ENCODE measurements around the gene D2HGDH.
"Not testable (repeated sequence)": the region's sequence is repeated elsewhere in the genome, so short reads cannot be mapped to it uniquely, and the experiment has no call there.

The D2HGDH gene

GRCh38 chr2:241808051-241808720 lies 73.8 kb downstream of the D2HGDH start:
- no peak for DNase-seq (ENCODE audit: low read depth)

DNA sequence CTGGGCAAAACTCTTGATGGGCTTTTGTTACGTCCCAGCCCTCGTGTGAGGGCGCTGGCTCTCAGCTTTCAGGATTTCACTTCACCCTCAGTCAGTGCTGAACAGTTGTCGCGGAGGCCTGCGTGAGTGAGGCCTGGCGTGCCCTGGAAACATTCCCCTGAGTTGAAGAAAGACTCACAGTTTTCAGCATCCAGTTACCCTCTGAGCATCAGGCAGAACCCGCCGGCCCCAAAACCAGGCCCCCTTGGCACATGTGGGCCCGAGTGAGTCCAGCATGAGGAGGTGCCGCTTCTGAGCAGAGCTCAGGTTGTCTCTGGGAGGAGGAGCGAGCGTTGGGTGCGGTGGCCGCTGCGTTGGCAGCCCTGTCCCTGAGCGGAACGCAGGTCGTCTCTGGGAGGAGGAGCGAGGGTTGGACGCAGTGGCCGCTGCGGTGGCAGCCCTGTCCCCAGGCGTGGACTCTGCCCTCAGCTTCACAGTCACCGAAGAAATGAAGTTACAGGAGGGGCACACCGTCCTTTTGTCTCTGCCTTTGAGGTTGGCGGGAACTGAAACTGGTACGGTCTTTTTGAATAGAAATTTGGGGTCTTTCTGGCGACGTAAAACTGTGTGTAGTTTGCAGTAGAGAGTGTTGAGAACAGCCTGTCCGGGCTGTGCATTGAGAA lies 74.4 kb downstream of the D2HGDH start, which contains the start of gene NEU4:
NEU4 (plus strand) TSS at position 473 of the 662 bp plus-strand sequence. CDS start 5,292 bp downstream, outside the sequence.
- no peak for DNase-seq (ENCODE audit: low read depth)

DNA sequence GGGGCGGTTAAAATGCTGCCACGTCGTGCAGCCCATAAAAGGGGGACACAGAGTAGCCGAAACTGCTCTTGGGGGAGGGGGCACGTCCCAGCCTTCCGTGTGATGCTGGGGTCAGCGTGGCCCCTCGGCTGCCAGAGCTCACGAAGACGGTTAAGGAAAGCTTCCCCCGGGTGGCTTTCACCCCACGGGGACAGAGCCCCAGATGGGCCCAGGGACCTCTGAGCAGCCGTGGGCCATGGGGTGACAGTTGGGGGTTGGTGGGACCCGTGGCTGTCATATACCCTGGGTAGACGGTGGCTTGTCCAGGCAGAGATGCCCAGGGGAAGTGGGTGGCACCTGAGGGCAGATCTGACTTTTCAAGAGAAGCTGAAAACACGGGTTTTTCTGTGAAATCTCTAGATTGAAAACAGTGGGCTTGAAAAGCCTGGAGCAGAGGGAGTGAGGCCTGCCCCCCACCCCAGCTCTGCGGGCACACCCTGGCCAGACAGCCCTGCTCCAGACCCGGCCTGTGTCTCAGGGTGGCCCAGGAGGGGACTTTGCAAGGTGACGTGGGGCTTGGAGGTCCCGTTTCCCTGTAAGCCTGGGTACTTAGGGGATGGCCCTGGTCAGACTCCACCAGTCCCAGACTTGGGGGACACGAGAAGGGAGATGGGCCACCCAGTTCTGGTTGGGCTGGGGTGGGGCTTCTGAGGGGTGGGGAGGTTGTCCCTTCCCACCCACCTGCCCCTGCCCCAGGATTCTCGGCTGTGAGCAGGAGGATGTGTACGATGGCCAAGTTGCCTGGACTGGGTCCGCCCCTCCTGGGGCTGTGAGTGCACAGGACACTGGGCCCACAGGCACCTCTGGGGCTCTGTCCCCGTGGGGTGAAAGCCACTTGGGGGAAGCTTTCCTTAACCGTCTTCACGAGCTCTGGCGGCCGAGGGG lies 75.2 kb downstream of the D2HGDH start:
- DNase-seq (ENCODE audit: low read depth) = no peak

GRCh38 chr2:241810307-241811200 lies 76.1 kb downstream of the D2HGDH start:
- DNase-seq (ENCODE audit: low read depth) = no peak

DNA sequence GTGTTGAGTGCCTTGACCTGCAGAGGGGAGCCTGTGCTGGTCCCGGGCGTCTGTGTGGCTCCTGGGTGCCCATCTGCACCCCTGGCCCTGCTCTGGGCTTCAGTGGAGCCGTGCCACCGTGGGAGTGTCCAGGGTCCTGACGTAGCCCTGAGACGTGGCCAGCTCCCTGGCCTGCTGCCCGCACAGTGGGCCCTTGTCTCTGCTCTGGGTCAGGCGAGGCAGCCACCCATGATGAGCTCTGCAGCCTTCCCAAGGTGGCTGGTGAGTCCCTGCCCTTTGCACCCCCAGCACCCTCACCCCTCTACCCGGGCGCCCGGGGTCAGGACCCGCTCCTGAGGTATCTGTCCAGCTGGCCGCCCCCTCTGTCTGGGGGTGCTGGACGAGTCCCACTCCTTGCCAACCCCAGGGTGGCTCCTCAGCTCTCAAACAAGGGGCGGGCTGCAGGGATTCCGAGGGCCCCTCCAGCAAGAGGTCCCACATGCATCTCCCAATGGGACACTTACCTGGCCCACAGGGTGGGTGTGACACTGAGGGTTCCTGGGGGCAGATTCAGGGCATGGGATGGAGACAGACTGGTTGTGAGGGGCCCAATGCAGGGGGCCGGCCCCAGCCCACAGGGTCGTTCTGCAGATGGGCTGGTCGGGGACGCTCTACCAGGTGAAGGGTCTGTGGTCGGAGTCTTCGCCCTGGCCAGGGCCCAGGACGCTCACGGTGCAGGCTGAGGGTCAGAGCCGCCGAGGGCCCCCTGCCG lies 76.9 kb downstream of the D2HGDH start:
- no peak for DNase-seq (ENCODE audit: low read depth)

DNA sequence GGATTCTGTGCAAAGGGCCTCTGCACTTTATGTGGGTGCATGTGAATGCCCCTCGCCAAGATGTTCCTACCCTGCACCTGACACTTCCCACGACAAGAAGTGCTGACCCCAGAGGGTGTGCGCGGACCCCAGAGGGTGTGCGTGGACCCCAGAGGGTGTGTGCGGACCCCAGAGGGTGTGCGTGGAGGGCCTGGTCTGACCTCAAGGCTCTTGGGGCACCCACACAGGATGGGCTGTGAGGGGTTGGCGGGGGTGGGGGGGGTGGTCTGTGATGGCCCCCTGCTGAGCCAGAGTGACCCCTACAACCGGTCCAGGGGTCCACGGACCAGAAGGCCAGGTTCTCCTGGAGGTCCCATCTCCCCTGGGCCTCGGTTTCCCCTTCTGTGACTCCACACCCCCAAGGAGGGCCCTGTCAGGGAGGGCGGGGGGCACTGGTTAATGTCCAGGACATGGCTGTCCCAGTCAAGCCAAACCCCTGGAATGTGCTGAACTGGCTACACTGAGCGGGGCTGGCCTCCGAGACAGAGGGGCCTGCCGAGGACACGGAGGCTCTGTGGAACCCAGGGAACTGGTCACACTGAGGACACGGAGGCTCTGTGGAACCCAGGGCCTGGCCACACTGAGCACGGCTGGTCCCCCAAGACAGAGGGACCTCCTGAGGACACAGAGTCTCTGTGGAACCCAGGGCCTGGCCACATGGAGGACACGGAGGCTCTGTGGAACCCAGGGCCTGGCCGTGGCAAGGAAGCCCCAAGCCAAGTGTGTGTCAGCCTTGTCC lies 77.7 kb downstream of the D2HGDH start:
- DNase-seq (ENCODE audit: low read depth) = no peak

DNA sequence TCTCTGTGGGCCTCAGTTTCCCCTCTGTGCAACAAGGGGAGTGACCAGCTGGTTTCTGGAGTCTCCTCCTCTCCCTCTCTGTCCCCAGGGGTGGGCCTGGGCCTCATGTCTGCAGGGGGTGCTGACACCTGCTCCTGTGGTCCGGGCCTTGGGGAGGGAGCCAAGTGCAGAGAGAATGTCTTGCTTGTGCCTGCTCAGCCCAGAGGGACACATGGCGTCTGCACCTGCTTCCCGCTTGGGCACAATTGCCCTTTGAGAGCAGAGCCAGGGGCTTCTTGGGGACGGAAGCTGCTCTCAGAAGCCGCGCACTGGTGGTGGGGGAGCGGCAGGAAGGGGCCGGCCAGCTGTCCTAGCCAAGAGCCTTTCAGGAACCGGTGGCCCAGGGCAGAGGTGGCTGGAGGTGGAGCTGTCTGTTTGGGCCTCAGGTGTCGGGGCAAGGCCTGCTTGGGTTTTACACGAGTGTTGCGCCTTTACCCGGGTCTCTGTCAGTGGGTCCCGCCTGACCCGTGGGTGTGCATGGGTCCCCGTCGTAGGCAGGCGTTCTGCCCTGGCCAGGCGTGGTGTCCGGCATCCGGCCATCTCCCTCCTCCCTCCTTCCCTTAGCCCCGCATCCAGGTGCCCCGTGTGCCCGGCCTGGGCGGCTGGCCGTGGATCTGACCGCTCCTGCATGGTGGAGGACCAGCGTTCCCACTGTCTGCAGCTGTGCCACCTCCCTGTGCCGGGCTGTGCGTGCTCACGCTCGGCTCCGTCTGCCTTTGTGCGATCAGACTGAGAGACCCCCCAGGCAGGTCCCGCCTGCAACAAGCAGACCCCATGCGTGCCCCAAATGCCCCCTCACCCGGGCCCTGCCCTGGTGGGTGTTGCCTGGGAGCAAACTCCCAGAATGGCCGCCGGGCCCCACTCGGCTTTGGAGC lies 78.6 kb downstream of the D2HGDH start:
- DNase-seq (ENCODE audit: low read depth) = no peak

DNA sequence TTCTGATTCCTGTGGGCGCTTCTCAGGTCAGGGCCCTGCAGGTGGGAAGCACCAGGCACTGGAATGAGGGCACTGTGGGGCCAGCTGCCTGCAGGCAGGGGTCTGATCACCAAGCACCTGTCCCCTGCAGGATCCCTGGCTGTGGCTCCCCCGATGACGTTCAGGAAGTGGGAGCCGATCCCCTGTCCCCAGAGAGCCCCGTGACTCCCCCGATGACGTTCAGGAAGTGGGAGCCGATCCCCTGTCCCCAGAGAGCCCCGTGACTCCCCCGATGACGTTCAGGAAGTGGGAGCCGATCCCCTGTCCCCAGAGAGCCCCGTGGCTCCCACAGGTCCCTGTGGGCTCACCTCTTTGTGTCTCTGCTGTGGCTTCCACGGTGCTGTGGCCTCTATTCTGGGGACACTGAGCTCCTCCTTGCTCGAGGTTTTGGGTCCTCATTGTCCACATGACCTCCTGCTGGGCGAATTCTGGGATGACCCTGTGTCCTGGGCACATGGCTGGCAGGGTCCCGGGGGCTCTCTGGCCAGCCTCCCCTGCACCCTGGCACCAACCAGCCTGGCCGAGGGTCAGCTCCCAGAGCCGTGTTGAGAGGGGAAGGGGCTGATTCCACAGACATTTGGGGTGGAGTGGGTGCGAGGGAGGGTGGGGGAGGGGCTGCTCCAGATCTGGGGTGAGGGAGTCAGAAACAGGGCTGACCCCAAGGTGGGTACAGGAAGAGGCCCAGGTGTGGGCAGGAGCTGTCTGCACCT lies 79.4 kb downstream of the D2HGDH start:
- no peak for DNase-seq (ENCODE audit: low read depth)

DNA sequence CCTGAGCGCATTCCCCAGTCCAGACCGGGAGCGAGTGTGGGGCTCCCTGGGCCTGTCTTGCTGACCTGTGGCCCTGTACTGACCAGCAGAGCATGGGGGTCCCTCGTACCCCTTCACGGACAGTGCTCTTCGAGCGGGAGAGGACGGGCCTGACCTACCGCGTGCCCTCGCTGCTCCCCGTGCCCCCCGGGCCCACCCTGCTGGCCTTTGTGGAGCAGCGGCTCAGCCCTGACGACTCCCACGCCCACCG lies 79.9 kb downstream of the D2HGDH start:
- no peak for DNase-seq (ENCODE audit: low read depth)

DNA sequence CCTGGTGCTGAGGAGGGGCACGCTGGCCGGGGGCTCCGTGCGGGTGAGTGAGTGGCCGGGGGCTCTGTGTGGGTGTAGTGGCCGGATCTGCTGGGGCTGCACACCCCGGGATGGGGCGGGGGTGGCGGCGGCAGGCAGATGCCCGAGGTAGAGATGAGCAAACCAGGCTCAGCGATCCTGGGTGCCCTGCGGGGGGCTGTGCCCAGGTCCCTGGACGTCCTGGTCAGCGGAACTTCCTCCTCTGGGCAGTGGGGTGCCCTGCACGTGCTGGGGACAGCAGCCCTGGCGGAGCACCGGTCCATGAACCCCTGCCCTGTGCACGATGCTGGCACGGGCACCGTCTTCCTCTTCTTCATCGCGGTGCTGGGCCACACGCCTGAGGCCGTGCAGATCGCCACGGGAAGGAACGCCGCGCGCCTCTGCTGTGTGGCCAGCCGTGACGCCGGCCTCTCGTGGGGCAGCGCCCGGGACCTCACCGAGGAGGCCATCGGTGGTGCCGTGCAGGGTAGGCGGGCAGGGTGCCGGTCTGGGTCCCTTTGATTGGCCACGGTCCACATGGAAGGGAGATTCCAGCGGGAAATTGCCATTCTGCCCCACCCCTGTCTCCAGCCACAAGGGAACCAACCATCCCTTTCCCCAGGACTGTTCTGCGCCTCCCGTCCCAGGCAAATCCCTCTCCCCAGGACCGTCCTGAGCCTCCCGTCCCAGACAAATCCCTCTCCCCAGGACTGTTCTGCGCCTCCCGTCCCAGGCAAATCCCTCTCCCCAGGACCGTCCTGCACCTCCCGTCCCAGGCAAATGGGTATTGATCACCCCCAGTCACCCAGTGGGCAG lies 80.4 kb downstream of the D2HGDH start:
- DNase-seq (ENCODE audit: low read depth) = no peak

GRCh38 chr2:241815477-241816430 lies 81.3 kb downstream of the D2HGDH start:
- no peak for DNase-seq (ENCODE audit: low read depth)

GRCh38 chr2:241816431-241817121 lies 82.1 kb downstream of the D2HGDH start:
- no peak for DNase-seq (ENCODE audit: low read depth)

DNA sequence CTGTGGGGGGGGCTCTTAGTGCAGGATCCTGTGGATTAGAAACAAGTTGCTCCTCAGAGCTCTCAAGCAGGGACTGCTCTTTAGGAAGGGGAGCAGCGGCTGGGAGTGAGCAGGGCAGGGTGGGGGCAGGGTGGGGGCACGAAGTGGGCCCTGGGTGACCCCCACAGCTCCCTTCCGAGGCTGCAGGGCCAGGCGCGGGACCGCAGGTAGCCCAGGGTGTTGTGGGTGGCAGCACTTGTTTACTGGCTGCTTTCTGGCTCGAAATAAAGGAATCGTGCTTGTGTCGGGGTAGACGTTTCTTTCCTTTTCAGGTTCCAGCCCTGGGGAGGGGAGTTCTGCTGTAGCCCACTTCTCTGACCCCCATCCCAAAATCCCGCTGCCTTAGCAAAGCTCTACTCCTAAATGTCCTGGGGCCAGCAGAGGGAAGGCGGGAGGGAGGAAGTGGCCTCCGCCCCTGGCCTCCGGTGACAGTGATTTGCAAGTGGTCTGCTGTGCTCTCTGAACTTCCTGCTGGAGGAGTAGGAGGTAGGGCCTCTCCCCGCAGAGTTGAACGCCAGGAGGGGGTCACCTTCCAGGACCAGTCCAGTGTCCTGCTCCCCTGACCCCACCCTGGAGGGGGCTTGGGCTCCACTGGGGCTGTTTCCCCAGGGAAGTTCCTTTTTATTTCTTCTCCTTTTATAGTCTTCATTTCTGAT lies 82.8 kb downstream of the D2HGDH start:
- DNase-seq (ENCODE audit: low read depth) = no peak

DNA sequence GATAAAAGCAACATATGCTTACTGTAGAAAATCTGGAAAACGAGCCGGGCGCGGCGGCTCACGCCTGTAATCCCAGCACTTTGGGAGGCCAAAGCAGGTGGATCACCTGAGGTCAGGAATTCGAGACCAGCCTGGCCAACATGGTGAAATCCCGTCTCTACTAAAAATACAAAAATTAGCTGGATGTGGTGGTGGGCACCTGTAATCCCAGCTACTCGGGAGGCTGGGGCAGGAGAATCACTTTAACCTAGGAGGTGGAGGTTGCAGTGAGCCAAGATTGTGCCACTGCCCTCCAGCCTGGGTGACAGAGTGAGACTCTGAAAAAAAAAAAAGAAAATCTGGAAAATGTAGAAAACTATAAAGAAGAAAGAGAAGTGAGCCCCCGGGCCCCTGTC lies 83.4 kb downstream of the D2HGDH start:
- not testable (repeated sequence) for DNase-seq (ENCODE audit: low read depth)
